ENCODE results near the gene CD58. TPM values are rescaled to one million over a fixed set of nuclear protein-coding genes. Genes with fewer than 3 reads are reported as not detected.

CD58 gene
- polyA plus RNA-seq, 1 experiment, result 7.3 TPM

DNA sequence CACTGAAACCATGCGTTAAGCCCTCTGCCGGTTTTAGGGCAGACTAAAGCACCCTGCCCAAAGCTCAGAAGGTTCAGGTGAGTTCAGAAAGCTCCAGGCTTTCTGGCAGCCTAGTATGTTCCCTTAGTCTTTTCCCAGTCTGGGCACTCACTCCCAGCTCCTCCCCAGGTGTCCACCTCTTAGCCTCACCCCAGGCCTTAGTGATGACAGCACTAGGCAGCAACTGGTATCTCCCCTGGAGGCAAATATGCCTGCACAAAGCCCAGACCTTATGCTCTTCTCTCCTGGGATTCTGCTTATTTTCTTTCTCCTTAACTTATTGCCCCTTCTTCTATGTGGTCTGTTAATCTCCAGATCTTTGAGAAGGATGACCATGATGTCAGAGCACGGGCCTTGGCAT, 80.2 kb downstream of the CD58 start:
- TF ChIP-seq, protein P1, sequence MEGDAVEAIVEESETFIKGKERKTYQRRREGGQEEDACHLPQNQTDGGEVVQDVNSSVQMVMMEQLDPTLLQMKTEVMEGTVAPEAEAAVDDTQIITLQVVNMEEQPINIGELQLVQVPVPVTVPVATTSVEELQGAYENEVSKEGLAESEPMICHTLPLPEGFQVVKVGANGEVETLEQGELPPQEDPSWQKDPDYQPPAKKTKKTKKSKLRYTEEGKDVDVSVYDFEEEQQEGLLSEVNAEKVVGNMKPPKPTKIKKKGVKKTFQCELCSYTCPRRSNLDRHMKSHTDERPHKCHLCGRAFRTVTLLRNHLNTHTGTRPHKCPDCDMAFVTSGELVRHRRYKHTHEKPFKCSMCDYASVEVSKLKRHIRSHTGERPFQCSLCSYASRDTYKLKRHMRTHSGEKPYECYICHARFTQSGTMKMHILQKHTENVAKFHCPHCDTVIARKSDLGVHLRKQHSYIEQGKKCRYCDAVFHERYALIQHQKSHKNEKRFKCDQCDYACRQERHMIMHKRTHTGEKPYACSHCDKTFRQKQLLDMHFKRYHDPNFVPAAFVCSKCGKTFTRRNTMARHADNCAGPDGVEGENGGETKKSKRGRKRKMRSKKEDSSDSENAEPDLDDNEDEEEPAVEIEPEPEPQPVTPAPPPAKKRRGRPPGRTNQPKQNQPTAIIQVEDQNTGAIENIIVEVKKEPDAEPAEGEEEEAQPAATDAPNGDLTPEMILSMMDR (IDR thresholded peaks at IDR 0.05; ENCODE audit: low read depth, low read length), result no peak
- Histone ChIP-seq H3K27me3 (ENCODE audit: control insufficient read depth, insufficient read depth, low read length) (peaks cover 3% of the 10 kb centered on the region), H3K27ac (ENCODE audit: low read depth, low read length) (no peak overlapping the region), H3K9me3 (ENCODE audit: control insufficient read depth, insufficient read depth, low read length) (no peaks in the 10 kb centered on the region; the same call in 1 of the 2 replicates), H3K4me3 (ENCODE audit: low read depth, low read length) (no peak overlapping the region)
- ChIA-PET POLR2A (no interaction called here), CTCF (interaction anchor here (1.0 kb wide), 1 partner anchor 322 kb away, joined by 3 read pairs; no protein-coding TSS in a partner anchor)
- DNase-seq (ENCODE audit: low read depth, low spot score), result no peak

DNA sequence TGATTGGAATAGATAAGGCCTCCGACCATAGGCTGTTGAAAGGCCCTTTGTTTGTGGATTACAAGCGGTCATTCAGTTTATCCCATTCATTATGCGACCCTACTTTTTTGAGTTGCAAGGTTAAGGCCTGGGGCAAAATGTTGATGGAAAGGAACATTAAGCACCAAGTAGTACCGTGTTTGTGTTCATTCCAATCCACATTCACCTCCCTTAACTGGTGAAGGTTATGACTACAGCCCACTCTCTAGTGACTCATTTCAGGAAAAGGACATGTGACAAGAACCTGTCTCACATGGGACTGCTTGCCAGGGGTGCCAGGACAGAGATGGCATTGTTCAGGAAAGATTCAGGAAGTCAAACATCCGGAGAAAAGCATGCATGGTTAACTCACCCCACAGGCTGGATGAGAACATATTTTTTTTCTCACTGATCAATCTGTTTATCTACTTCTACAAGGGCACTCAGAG, 81.6 kb downstream of the CD58 start:
- TF ChIP-seq, protein P1 (IDR thresholded peaks at IDR 0.05; ENCODE audit: low read depth, low read length), result no peak
- POLR2A ChIA-PET, result no interaction called here
- Histone ChIP-seq H3K27ac (ENCODE audit: low read depth, low read length) (no peak overlapping the region), H3K27me3 (ENCODE audit: control insufficient read depth, insufficient read depth, low read length) (peaks cover 3% of the 10 kb centered on the region), H3K4me3 (ENCODE audit: low read depth, low read length) (no peak overlapping the region), H3K9me3 (ENCODE audit: control insufficient read depth, insufficient read depth, low read length) (no peaks in the 10 kb centered on the region; the same call in 1 of the 2 replicates)
- no peak for DNase-seq (ENCODE audit: low read depth, low spot score)
- CTCF ChIA-PET, result interaction anchor here (1.3 kb wide), 1 partner anchor 10 kb away, joined by 5 read pairs; no protein-coding TSS in a partner anchor

DNA sequence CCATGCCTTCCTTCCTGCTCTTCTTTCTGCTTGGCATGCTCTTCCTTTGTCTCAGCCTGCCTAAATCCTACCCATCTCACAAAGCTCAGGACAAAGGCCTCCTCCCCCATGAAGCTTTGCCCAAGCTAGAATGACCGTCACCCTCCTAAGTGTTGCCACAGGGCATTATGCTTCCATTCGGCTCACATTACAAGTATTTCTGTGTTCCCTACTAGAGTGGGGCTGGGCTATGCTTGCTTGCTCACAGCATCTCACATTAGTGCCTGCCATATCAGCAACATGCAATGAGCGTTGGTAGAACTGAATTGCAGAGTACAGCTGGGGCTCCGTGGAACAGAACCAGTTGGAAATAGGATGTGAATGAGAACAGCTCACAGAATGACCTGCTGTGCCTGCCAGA, 82.8 kb downstream of the CD58 start:
- CTCF ChIA-PET, result interaction anchor here (4.5 to 8.1 kb wide), 4 partner anchors 10 to 347 kb away, joined by 70 to 200 read pairs (median 142); no protein-coding TSS in a partner anchor
- POLR2A ChIA-PET, result no interaction called here

DNA sequence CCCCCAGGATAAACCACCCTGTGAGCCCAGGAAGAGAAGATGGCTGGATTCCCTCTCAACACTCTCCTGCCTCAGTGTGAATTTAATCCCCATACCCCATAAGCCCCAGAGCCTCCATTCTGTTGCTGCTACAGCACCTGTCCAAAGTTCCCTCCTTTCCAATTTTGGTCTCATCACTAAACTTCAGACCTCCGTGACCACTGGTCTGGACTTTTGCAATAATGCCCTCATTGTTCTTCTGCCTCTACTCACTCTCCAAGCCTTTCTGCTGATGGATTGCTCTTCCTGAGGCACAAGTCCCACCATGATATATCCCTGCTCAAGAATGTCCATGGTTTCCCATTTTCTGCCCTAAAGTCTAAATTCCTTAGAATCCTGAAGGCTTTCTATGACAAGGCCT, 83.2 kb downstream of the CD58 start:
- H3K27ac ChIP-seq (ENCODE audit: low read depth, low read length), result no peak overlapping the region
- DNase-seq (ENCODE audit: low read depth, low spot score), result no peak
- no peaks in the 10 kb centered on the region; the same call in 1 of the 2 replicates for H3K9me3 ChIP-seq (ENCODE audit: control insufficient read depth, insufficient read depth, low read length)
- CTCF ChIA-PET, result interaction anchor here (4.5 to 8.1 kb wide), 4 partner anchors 10 to 347 kb away, joined by 70 to 200 read pairs (median 142); no protein-coding TSS in a partner anchor
- POLR2A ChIA-PET, result no interaction called here
- TF ChIP-seq, protein P1 (IDR thresholded peaks at IDR 0.05; ENCODE audit: low read depth, low read length), result no peak
- H3K4me3 ChIP-seq (ENCODE audit: low read depth, low read length), result no peak overlapping the region
- H3K27me3 ChIP-seq (ENCODE audit: control insufficient read depth, insufficient read depth, low read length), result peaks cover 5% of the 10 kb centered on the region

More for the DNA sequence above, 82.8 kb downstream of the CD58 start:
- no peaks in the 10 kb centered on the region; the same call in 1 of the 2 replicates for H3K9me3 ChIP-seq (ENCODE audit: control insufficient read depth, insufficient read depth, low read length)
- H3K4me3 ChIP-seq (ENCODE audit: low read depth, low read length), result no peak overlapping the region
- TF ChIP-seq, protein P1 (IDR thresholded peaks at IDR 0.05; ENCODE audit: low read depth, low read length), result no peak
- H3K27me3 ChIP-seq (ENCODE audit: control insufficient read depth, insufficient read depth, low read length), result peaks cover 5% of the 10 kb centered on the region
- H3K27ac ChIP-seq (ENCODE audit: low read depth, low read length), result no peak overlapping the region
- DNase-seq (ENCODE audit: low read depth, low spot score), result no peak

DNA sequence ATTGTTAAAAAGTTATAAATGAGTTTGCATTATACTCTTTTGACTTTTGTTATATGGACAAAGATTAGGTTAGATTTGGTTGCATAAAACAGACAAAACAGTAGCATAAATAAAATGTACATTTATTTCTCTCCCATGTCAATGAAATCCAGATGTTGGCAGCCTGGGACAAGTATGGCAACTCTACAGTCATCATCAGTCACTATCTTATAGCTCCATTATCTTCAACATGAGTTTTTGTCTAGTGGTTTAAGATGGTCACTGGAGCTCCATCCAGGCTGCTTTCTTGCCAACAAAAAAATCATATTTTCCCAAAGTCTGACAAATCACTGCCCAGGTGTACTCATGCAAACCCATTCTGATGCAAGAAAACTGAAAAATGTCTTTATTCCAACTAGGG, 83.8 kb downstream of the CD58 start:
- ChIA-PET POLR2A (no interaction called here), CTCF (interaction anchor here (2.3 to 8.1 kb wide), 6 partner anchors 11 to 346 kb away, joined by 17 to 200 read pairs (median 84); no protein-coding TSS in a partner anchor)
- H3K27ac ChIP-seq (ENCODE audit: low read depth, low read length), result no peak overlapping the region
- TF ChIP-seq, protein P1 (IDR thresholded peaks at IDR 0.05; ENCODE audit: low read depth, low read length), result no peak
- no peak overlapping the region for H3K4me3 ChIP-seq (ENCODE audit: low read depth, low read length)
- no peak for DNase-seq (ENCODE audit: low read depth, low spot score)
- H3K27me3 ChIP-seq (ENCODE audit: control insufficient read depth, insufficient read depth, low read length), result peaks cover 5% of the 10 kb centered on the region
- H3K9me3 ChIP-seq (ENCODE audit: control insufficient read depth, insufficient read depth, low read length), result no peaks in the 10 kb centered on the region; the same call in 1 of the 2 replicates
